Esophagus squamous epithelium (tissue), 4 donors: ENCODE data around the gene LIF.

Source experiments
- POLR2A ChIP-seq, 4 donors: fragments of 450-650 bp; IDR thresholded peaks; one replicate each; pipeline ENCODE4 v1.6.1; 2017; ENCODE audit warnings: antibody characterized with exemption in 4 of 4, mild to moderate bottlenecking in 4 of 4, moderate library complexity in 3 of 4
- TF ChIP-seq, protein P1 (sequence below), 6 experiments: fragments of 450-650 bp in 4 of 6; fragments of 200-600 bp in 2 of 6; sonication (generic) in 2 of 6; IDR thresholded peaks; one replicate each; pipeline ENCODE4 v1.5.1; 2016 to 2019; ENCODE audit warnings: antibody characterized with exemption in 6 of 6, mild to moderate bottlenecking in 4 of 6, moderate library complexity in 4 of 6

- TF ChIP-seq, protein P1, sequence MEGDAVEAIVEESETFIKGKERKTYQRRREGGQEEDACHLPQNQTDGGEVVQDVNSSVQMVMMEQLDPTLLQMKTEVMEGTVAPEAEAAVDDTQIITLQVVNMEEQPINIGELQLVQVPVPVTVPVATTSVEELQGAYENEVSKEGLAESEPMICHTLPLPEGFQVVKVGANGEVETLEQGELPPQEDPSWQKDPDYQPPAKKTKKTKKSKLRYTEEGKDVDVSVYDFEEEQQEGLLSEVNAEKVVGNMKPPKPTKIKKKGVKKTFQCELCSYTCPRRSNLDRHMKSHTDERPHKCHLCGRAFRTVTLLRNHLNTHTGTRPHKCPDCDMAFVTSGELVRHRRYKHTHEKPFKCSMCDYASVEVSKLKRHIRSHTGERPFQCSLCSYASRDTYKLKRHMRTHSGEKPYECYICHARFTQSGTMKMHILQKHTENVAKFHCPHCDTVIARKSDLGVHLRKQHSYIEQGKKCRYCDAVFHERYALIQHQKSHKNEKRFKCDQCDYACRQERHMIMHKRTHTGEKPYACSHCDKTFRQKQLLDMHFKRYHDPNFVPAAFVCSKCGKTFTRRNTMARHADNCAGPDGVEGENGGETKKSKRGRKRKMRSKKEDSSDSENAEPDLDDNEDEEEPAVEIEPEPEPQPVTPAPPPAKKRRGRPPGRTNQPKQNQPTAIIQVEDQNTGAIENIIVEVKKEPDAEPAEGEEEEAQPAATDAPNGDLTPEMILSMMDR (IDR thresholded peaks at IDR 0.05), result peak in 3 of 6 experiments; percentile 1 to 14 (median 11)
- no peak for TF ChIP-seq POLR2A (IDR thresholded peaks at IDR 0.05)
These were observed 44.7 kb upstream of the LIF start for GRCh38 chr22:30291058-30291892.
